Brain pericyte (primary cell): ENCODE results near the gene KLF1.

Experiments used
- DNase-seq: peaks from one replicate; pipeline ENCODE4 v3.0.0-alpha.2; 2012; ENCODE audit warnings: low read depth, low spot score

KLF1 gene

GRCh38 chr19:12838182-12838885 lies 48.7 kb downstream of the KLF1 start, which contains the start of gene MAST1:
MAST1 (plus strand) TSS chr19:12838515; CDS start chr19:12838573, 58 bp downstream.
- no peak for DNase-seq

GRCh38 chr19:12837225-12837624 lies 49.8 kb downstream of the KLF1 start:
- DNase-seq: no peak

- DNase-seq: no peak
These were observed 50.5 kb downstream of the KLF1 start for GRCh38 chr19:12836529-12836863.

GRCh38 chr19:12834976-12835757 lies 51.8 kb downstream of the KLF1 start:
- DNase-seq: no peak

- no peak for DNase-seq
These were observed 52.4 kb downstream of the KLF1 start, which contains the start of gene RTBDN for GRCh38 chr19:12834566-12834943. RTBDN (minus strand) TSS chr19:12834579; CDS start chr19:12829979, 4,600 bp downstream.
